GM12878 (cell line): ENCODE data around the gene SPA17. TPM values are rescaled to one million over a fixed set of nuclear protein-coding genes. Genes with fewer than 3 reads are reported as not detected.

Experiments used
- ATAC-seq: fragments of 200-7000 bp; cut with Tn5 transposase; 3 replicates; pipeline ENCODE4 v1.9.1; 2020; ENCODE audit warnings: mild to moderate bottlenecking, moderate library complexity
- BruUV-seq: library from RNA; stranded (reverse); fragments of 400-500 nt; replicated peaks from 2 replicates; lab custom pipeline; 2021; lab: Mats Ljungman, UMichigan
- CTCF ChIA-PET: fragments of 300-600 bp; sonication (Branson Sonifier 250); formaldehyde crosslinking; extraction: SDS; loops from one replicate; lab custom pipeline; 2021; ENCODE audit warnings: inconsistent platforms; lab: Yijun Ruan, JAX
- POLR2A ChIA-PET: fragments of 350-600 bp; formaldehyde crosslinking; extraction: SDS; loops from one replicate; lab custom pipeline; 2021; ENCODE audit warnings: inconsistent platforms; lab: Charles Lee
- RAD21 ChIA-PET: fragments of 300-600 bp; sonication (Branson Sonifier 250); formaldehyde crosslinking; loops from one replicate; lab custom pipeline; 2023; ENCODE audit warnings: antibody characterized with exemption; ENCODE audit not compliant: unreplicated experiment; lab: Charles Lee
- SMC1A ChIA-PET: fragments of 300-600 bp; sonication (Branson Sonifier 250); formaldehyde crosslinking; loops from one replicate; lab custom pipeline; 2023; ENCODE audit not compliant: unreplicated experiment, uncharacterized antibody; lab: Charles Lee
- DNase-seq: peaks from one replicate; pipeline ENCODE4 v3.0.0-alpha.2; 2011; ENCODE audit warnings: low read depth, low spot score
- FAIRE-seq: peaks from 3 replicates; lab custom pipeline; 2011; peaks lifted over from hg19 to GRCh38; lab: Jason Lieb, UNC
- H2AFZ ChIP-seq: 2 replicates; pipeline ENCODE4 v1.6.0; 2011; ENCODE audit warnings: low read depth, low read length, control low read depth; ENCODE audit not compliant: control insufficient read depth
- H3K27ac ChIP-seq: 2 replicates; pipeline ENCODE4 v1.5.1; 2011; ENCODE audit warnings: control low read depth; ENCODE audit not compliant: control insufficient read depth, insufficient read depth
- H3K27me3 ChIP-seq, 2 experiments: replicated peaks in 1 of 2; 2 replicates each; pipeline versions ENCODE4 v1.6.0 to v1.6.1; 2011; ENCODE audit warnings: low read length in 1 of 2; ENCODE audit not compliant: control insufficient read depth in 2 of 2, insufficient read depth in 2 of 2
- H3K36me3 ChIP-seq, 2 experiments: 2 replicates each; pipeline ENCODE4 v1.5.1; 2011; ENCODE audit warnings: low read length in 1 of 2; ENCODE audit not compliant: control insufficient read depth in 2 of 2, insufficient read depth in 2 of 2
- H3K4me1 ChIP-seq: 2 replicates; pipeline ENCODE4 v1.6.1; 2011; ENCODE audit warnings: mild to moderate bottlenecking, low read length, moderate library complexity, mixed read lengths; ENCODE audit not compliant: control insufficient read depth, insufficient read depth
- H3K4me2 ChIP-seq: 2 replicates; pipeline ENCODE4 v1.6.0; 2011; ENCODE audit warnings: control low read depth; ENCODE audit not compliant: control insufficient read depth, insufficient read depth
- H3K4me3 ChIP-seq: fragments of 200-600 bp; sonication (generic); 2 replicates; pipeline ENCODE4 v1.5.1; 2016
- H3K79me2 ChIP-seq: 2 replicates; pipeline ENCODE4 v1.6.0; 2011; ENCODE audit warnings: low read length; ENCODE audit not compliant: control insufficient read depth, insufficient read depth
- H3K9ac ChIP-seq: 2 replicates; pipeline ENCODE4 v1.8.0; 2011; ENCODE audit warnings: low read length, control low read depth, mixed read lengths; ENCODE audit not compliant: control insufficient read depth, insufficient read depth
- H3K9me3 ChIP-seq: replicated peaks from 3 replicates; pipeline ENCODE4 v1.5.1; 2011; ENCODE audit warnings: mild to moderate bottlenecking, low read length; ENCODE audit not compliant: control insufficient read depth, insufficient read depth
- H4K20me1 ChIP-seq: 2 replicates; pipeline ENCODE4 v1.6.0; 2011; ENCODE audit not compliant: control insufficient read depth, insufficient read depth
- ASH2L ChIP-seq: fragments of 300-600, 200-600 bp; sonication (generic); IDR thresholded peaks from 2 replicates; pipeline ENCODE4 v1.6.1; 2017; ENCODE audit warnings: low read depth, mild to moderate bottlenecking, borderline replicate concordance
- BCLAF1 ChIP-seq: fragments of 450-650 bp; IDR thresholded peaks from 2 replicates; pipeline ENCODE4 v1.6.1; 2017; ENCODE audit warnings: antibody characterized with exemption, mild to moderate bottlenecking, moderate library complexity
- BRCA1 ChIP-seq: IDR thresholded peaks from 2 replicates; pipeline ENCODE4 v1.6.1; 2011; ENCODE audit warnings: low read depth, low read length, improper control_type of control experiment
- EP300 ChIP-seq, 2 experiments: fragments of 150-350 bp in 1 of 2; IDR thresholded peaks; 2 replicates each; pipeline ENCODE4 v1.6.1; 2011 to 2012; ENCODE audit warnings: low read depth in 2 of 2, low read length in 2 of 2, borderline replicate concordance in 1 of 2, improper control_type of control experiment in 1 of 2, inconsistent platforms in 1 of 2; ENCODE audit not compliant: control insufficient read depth in 1 of 2
- GABPA ChIP-seq: IDR thresholded peaks from 2 replicates; pipeline ENCODE4 v1.6.1; 2014; ENCODE audit warnings: antibody characterized with exemption, low read depth, mild to moderate bottlenecking, inconsistent platforms
- HDGF ChIP-seq: fragments of 450-650 bp; IDR thresholded peaks from 2 replicates; pipeline ENCODE4 v1.6.1; 2016; ENCODE audit warnings: antibody characterized with exemption
- JUNB ChIP-seq: IDR thresholded peaks from 2 replicates; pipeline ENCODE4 v1.6.1; 2016; ENCODE audit warnings: antibody characterized with exemption, mild to moderate bottlenecking
- NFIC ChIP-seq: IDR thresholded peaks from 2 replicates; pipeline ENCODE4 v1.6.1; 2012; ENCODE audit warnings: low read depth, mild to moderate bottlenecking, inconsistent platforms, low read length, moderate library complexity
- RAD21 ChIP-seq: IDR thresholded peaks from 2 replicates; pipeline ENCODE4 v1.6.1; 2011; ENCODE audit warnings: mild to moderate bottlenecking, low read depth, low read length, moderate library complexity; ENCODE audit not compliant: insufficient read depth
- RBBP5 ChIP-seq: fragments of 200-600 bp; sonication (generic); conservative IDR thresholded peaks from 2 replicates; pipeline ENCODE4 v1.6.1; 2016
- YY1 ChIP-seq: IDR thresholded peaks from 2 replicates; pipeline ENCODE4 v1.6.1; 2011; ENCODE audit warnings: low read depth, mild to moderate bottlenecking, low read length
- ZBTB11 ChIP-seq: fragments of 450-650 bp; formaldehyde crosslinking; IDR thresholded peaks from 2 replicates; pipeline ENCODE4 v1.5.0; 2022; ENCODE audit warnings: mild to moderate bottlenecking, missing genetic modification characterization
- ZNF217 ChIP-seq: fragments of 450-650 bp; IDR thresholded peaks from 2 replicates; pipeline ENCODE4 v1.6.1; 2017; ENCODE audit warnings: antibody characterized with exemption, mild to moderate bottlenecking
- ZNF274 ChIP-seq: IDR thresholded peaks from one replicate; pipeline ENCODE4 v1.8.0; 2011; ENCODE audit not compliant: insufficient read length, insufficient read depth
- WGBS: methylation state at CpG from one replicate; pipeline ENCODE4 v1.1.6; 2016; ENCODE audit warnings: low lambda C conversion rate; ENCODE audit not compliant: insufficient replicate concordance, insufficient coverage; ENCODE audit errors: missing lambda C conversion rate; 5-methylcytosine and 5-hydroxymethylcytosine counted together
- in situ Hi-C: fragments of 300-500 bp; cut with MboI; formaldehyde crosslinking; loops from 9 replicates; pipeline ENCODE4 v1.14.3; 2018; ENCODE audit warnings: mixed read lengths
- intact Hi-C: fragments of 100-400 bp; cut with micrococcal nuclease; formaldehyde crosslinking; loops from one replicate; pipeline ENCODE4 v1.14.2; 2022; ENCODE audit not compliant: unreplicated experiment
- polyA plus RNA-seq, 11 experiments: library from polyadenylated mRNA; depleted of rRNA in 4 of 11; unstranded in 6 of 11; stranded (reverse) in 5 of 11; fragments of >200 nt; fragmentation: Nextera tagmentation in 4 of 11; fragmentation: Illumina TruSeq in 1 of 11; extraction: Ambion mirVana in 4 of 11; extraction: Trizol in 1 of 11; gene quantifications; 1 replicate in 1 of 11; 2 replicates in 10 of 11; pipeline versions ENCODE4 v1.2.1 to v1.2.3, GENCODE V29; 2011 to 2016; ENCODE audit warnings: inconsistent platforms in 2 of 11, missing spikeins in 2 of 11, low read depth in 1 of 11
- total RNA-seq, 4 experiments: library from RNA; depleted of rRNA in 3 of 4; stranded (reverse); fragments of >200 nt in 3 of 4; fragmentation: Illumina TruSeq in 1 of 4; extraction: Trizol in 1 of 4; gene quantifications; 2 replicates each; pipeline versions ENCODE4 v1.2.1 to v1.2.3, GENCODE V29; 2013 to 2021
- TF ChIP-seq, protein P1 (sequence below): IDR thresholded peaks from 2 replicates; pipeline ENCODE4 v1.6.1; 2011; ENCODE audit warnings: borderline replicate concordance, low read depth, mild to moderate bottlenecking, moderate library complexity, low read length; ENCODE audit not compliant: insufficient read depth, poor library complexity, severe bottlenecking

Gene SPA17
- total and polyA plus RNA-seq, 10 of the 15 experiments (the other 5 are each of a cell fraction or from before 2014, with no cell fraction given): 2.9 to 13.2 (median 8.5) TPM

GRCh38 chr11:124663861-124664260 lies 9.8 kb upstream of the SPA17 start:
- WGBS: 85% methylated on average over 2 of the region's 2 CpGs
- no TSS peak for BruUV-seq
- intact Hi-C loops (no loop called here), in situ Hi-C loops (no loop called here)
- no peak overlapping the region for H3K27ac ChIP-seq
- ChIA-PET SMC1A (interaction anchor here (1.6 to 2.3 kb wide), 2 partner anchors 101 to 130 kb away, joined by 7 to 9 read pairs; no protein-coding TSS in a partner anchor), CTCF (interaction anchor here (1.0 to 1.6 kb wide), 5 partner anchors 100 to 174 kb away, joined by 3 to 9 read pairs (median 4); no protein-coding TSS in a partner anchor), RAD21 (interaction anchor here (1.3 to 1.5 kb wide), 3 partner anchors 99 to 173 kb away, joined by 3 to 4 read pairs (median 3); no protein-coding TSS in a partner anchor), POLR2A (no interaction called here)
- no peak overlapping the region for H3K9ac ChIP-seq
- no peaks in the 10 kb centered on the region for H3K4me1 ChIP-seq
- H3K9me3 ChIP-seq: no peaks in the 10 kb centered on the region
- no peak overlapping the region for H3K4me3 ChIP-seq
- no peaks in the 10 kb centered on the region for H4K20me1 ChIP-seq
- H3K27me3 ChIP-seq: no peaks in the 10 kb centered on the region
- H3K36me3 ChIP-seq: no peaks in the 10 kb centered on the region
- FAIRE-seq (no peak), ATAC-seq (no peak), DNase-seq (no peak)
- H3K4me2 ChIP-seq: no peak overlapping the region
- H2AFZ ChIP-seq: no peak overlapping the region
- H3K79me2 ChIP-seq: no peaks in the 10 kb centered on the region
- TF ChIP-seq RAD21: no peak
- TF ChIP-seq YY1: no peak
- no peak for TF ChIP-seq ZNF274
- no peak for TF ChIP-seq JUNB
- TF ChIP-seq EP300 (IDR thresholded peaks at IDR 0.05; ENCODE audit: borderline replicate concordance in 1 of 2, control insufficient read depth in 1 of 2, low read depth in 2 of 2, low read length in 2 of 2): no peak
- TF ChIP-seq GABPA: no peak
- no peak for TF ChIP-seq BRCA1
- no peak for TF ChIP-seq NFIC
- no peak for TF ChIP-seq HDGF
- TF ChIP-seq BCLAF1: no peak
- TF ChIP-seq, protein P1, sequence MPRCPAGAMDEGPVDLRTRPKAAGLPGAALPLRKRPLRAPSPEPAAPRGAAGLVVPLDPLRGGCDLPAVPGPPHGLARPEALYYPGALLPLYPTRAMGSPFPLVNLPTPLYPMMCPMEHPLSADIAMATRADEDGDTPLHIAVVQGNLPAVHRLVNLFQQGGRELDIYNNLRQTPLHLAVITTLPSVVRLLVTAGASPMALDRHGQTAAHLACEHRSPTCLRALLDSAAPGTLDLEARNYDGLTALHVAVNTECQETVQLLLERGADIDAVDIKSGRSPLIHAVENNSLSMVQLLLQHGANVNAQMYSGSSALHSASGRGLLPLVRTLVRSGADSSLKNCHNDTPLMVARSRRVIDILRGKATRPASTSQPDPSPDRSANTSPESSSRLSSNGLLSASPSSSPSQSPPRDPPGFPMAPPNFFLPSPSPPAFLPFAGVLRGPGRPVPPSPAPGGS: no peak
- TF ChIP-seq ASH2L: no peak
- no peak for TF ChIP-seq ZBTB11
- TF ChIP-seq RBBP5: no peak
- TF ChIP-seq ZNF217: no peak
